ENCODE data around the gene ABR.

DNA sequence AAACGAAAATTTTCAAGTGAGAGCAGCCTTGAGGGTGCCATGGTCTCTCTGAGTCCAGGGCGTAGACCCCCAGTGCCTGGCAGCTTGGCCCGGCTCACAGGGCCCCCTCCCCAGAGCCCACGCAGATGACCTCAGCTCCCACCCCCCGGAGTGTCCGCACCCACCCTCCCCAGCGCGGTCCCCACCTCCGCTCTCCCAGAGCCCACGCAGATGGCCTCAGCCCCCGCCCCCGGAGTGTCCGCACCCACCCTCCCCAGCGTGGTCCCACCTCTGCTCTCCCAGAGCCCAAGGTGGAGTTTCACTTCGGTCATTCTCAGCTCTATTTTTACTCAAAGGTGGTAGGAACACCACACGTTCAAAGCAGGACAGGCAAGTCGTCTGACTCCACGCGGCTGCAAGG is 13.9 kb downstream of the ABR start:
- TF ChIP-seq, protein P1, sequence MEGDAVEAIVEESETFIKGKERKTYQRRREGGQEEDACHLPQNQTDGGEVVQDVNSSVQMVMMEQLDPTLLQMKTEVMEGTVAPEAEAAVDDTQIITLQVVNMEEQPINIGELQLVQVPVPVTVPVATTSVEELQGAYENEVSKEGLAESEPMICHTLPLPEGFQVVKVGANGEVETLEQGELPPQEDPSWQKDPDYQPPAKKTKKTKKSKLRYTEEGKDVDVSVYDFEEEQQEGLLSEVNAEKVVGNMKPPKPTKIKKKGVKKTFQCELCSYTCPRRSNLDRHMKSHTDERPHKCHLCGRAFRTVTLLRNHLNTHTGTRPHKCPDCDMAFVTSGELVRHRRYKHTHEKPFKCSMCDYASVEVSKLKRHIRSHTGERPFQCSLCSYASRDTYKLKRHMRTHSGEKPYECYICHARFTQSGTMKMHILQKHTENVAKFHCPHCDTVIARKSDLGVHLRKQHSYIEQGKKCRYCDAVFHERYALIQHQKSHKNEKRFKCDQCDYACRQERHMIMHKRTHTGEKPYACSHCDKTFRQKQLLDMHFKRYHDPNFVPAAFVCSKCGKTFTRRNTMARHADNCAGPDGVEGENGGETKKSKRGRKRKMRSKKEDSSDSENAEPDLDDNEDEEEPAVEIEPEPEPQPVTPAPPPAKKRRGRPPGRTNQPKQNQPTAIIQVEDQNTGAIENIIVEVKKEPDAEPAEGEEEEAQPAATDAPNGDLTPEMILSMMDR (IDR thresholded peaks at IDR 0.05), result no peak
- TF ChIP-seq POLR2A (IDR thresholded peaks at IDR 0.05), result no peak
- no peak for TF ChIP-seq EP300 (IDR thresholded peaks at IDR 0.05; ENCODE audit: low read depth)
- no peak for TF ChIP-seq POLR2AphosphoS5 (IDR thresholded peaks at IDR 0.05)

Data from transverse colon (tissue), 4 donors.